GM12874 (cell line): Measurements from ENCODE around the gene GCH1.

Source experiments
- TF ChIP-seq, protein P1 (sequence below): IDR thresholded peaks from 2 replicates; pipeline ENCODE4 v1.5.1; 2011; ENCODE audit warnings: low read depth, mild to moderate bottlenecking, control low read depth, low read length, moderate library complexity; ENCODE audit not compliant: insufficient read depth

Gene GCH1

DNA sequence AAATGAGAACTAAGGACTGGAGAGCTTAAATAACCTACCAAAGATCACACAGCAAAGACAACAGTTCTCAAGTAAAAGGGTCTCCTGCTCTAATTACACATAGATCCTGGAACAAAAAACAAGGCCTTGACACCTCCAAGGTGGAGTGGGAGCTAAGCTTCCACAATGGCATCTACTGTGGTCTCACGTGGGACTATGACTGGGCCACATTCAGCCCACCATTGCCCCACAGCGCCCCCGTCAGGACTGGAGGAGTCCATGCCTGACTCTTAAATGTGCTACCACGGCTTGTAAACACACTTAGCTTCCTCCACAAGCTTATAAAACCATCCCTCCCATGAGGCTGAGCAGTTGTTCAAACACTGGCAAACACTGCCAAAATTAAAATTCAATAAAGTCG is 88.5 kb downstream of the GCH1 start:
- TF ChIP-seq, protein P1, sequence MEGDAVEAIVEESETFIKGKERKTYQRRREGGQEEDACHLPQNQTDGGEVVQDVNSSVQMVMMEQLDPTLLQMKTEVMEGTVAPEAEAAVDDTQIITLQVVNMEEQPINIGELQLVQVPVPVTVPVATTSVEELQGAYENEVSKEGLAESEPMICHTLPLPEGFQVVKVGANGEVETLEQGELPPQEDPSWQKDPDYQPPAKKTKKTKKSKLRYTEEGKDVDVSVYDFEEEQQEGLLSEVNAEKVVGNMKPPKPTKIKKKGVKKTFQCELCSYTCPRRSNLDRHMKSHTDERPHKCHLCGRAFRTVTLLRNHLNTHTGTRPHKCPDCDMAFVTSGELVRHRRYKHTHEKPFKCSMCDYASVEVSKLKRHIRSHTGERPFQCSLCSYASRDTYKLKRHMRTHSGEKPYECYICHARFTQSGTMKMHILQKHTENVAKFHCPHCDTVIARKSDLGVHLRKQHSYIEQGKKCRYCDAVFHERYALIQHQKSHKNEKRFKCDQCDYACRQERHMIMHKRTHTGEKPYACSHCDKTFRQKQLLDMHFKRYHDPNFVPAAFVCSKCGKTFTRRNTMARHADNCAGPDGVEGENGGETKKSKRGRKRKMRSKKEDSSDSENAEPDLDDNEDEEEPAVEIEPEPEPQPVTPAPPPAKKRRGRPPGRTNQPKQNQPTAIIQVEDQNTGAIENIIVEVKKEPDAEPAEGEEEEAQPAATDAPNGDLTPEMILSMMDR: 0 out of 2 replicates have a peak, but pooled peaks have one; percentile 27

DNA sequence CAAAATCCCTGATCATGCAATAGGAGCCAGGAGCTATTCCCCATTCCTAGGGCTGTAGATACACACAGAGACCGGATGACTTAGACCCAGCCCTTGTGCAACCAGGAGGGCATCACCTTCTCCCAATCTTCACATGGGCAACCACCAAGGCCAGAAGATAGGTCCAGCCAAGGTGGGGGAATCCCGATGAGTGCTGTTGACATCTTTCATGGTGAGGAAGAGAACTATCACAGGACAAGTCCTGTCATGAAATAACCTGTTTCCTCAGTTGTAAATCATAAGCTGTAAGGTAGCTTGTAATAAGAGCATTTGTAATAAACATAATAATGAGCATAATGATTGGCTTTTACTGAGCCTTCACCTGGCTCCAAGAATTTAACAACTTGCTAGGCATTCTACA is 89.5 kb downstream of the GCH1 start:
- TF ChIP-seq, protein P1: no peak

DNA sequence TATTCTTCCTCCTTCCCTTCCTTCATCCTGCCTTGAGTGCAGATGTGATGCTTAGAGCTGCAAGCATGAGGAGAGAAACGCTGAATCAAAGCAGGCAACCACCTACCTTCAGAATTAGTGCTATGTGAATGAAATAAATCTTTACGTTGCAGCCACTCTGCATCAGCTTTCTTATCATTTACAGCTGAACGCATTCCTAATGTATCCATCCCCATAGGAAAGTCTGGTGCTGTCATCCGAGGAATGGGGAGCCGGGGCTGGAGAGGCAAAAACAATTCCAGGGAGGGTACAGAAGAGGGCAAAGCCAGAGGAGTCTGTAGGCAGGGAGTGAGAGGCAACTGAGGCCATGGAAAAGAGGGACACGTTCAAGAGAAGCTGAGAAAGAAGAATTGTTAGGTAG is 90.0 kb downstream of the GCH1 start:
- TF ChIP-seq, protein P1: no peak

DNA sequence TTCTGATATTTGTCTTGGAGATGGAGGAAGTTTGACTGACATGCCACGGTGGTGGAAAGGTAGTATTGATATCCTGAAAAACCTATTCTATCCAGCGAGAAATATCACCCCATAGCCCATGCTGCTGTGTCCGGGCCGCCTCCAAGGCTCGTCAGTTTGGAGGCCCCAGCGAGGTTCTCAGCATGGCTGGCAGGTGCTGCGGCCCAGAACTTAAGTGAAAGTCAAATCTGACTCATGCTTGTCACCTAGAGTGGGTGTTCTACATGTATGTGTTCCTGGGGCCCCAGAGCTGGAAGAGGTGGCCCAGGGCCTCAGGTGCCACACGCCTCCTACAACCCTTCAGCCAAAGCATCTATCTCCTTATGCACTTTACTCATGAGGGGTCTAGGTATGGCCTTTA is 92.9 kb downstream of the GCH1 start:
- TF ChIP-seq, protein P1: no peak

DNA sequence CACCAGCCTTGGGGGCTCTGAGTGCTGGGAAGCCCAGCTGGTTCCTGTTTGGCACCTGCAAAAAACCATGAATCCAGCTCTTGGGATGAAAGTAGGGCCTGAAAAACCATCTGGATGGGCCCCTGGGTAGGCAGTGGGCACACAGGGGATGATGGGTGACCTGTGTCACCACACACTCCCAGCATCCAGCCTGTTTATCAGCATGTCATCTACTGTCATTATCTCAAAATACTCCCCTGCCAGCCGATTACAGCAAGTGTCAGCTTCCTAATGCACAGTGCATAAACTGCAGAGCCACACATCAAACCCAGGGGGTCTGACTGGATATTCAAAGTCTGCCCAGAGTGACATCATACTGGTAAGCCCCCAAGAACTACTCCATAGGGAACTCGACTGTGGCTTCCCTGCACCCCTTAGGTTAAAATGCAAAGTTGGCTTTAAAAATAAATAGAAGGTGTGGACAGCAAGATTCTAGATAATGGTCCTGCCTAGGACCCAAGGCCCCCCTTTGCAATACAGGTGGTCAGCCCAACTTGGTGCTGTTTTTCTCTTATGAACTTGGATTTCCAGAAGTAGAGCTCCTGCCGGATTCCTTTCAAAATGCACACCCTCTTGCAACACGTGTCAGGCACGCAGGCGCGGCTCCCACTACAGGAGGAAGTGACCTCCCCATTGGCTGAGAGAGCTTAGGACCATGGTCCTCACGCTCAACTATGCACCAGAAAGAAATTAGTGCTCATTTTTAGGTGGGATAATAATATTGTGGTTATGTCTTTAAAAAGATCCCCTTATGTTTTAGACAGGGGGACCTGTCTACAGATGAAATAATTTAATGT is 94.1 kb downstream of the GCH1 start:
- TF ChIP-seq, protein P1: no peak

DNA sequence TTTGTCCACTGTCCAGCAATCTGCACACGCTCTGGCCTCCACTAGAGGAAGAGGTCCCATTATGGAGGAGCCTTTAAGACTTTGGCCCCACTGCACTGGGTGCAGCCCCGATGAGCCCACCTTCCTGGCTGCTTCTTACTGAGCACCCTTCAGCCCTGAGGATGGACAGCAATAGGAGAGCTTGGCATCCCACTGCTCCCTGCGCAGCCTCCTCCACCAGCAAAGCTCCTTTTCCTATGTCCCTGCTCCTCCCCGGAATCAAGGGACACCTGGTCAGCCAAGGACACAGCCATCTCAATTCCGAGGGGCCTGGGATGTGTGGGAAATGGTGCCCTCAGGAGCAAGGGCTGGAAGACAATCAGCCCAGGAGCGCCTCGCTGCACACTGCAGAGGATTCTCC is 94.7 kb downstream of the GCH1 start:
- TF ChIP-seq, protein P1: no peak

DNA sequence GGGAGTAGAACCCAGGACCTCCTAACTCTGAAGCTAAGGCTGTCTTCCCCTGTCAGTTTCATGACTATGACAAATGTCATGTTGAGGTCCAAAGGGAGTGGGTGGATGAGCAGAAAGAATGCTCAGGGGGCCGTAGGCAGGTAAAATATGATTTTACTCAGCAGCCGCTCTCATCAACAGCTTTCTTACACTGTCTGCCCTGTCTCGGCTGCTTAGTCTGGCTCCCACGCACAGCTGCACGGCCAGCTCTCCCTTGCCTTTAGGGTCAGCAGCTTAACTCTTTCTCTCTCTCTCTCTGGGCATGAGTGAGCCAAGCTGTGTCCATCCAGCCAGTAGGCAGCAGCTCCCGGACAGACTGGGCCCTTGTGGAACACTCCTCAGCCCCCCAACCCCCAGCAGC is 95.2 kb downstream of the GCH1 start:
- TF ChIP-seq, protein P1: no peak

DNA sequence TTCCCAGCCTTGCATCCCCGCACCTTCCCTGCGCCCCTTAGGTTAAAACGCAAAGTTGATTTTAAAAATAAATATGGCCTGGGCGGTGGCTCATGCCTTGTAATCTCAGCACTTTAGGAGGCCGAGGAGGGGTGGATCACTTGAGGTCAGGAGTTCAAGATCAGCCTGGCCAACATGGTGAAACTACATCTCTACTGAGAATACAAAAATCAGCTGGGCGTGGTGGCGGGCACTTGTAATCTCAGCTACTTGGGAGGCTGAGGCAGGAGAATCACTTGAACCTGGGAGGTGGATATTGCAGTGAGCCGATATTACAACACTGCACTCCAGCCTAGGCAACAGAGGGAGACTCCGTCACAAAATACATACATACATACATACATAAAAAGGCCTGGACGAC is 96.0 kb downstream of the GCH1 start:
- TF ChIP-seq, protein P1: no peak
